HFFc6 (cell line): Measurements from ENCODE around the gene FOXA2. TPM values are rescaled to one million over a fixed set of nuclear protein-coding genes. Genes with fewer than 3 reads are reported as not detected.

Experiments used
- DNase-seq: peaks from one replicate; pipeline ENCODE4 v3.0.0-alpha.2; 2018
- H3K27ac Mint-ChIP-seq: 2 replicates; pipeline ENCODE4 v1.8.0; 2020; ENCODE audit warnings: mild to moderate bottlenecking, mixed read lengths
- H3K27me3 Mint-ChIP-seq: 2 replicates; pipeline ENCODE4 v1.8.0; 2021; ENCODE audit warnings: mild to moderate bottlenecking, moderate library complexity, mixed read lengths; ENCODE audit not compliant: insufficient read depth
- H3K36me3 Mint-ChIP-seq: 2 replicates; pipeline ENCODE4 v1.8.0; 2021; ENCODE audit warnings: low read depth, mixed read lengths
- H3K4me1 Mint-ChIP-seq: 2 replicates; pipeline ENCODE4 v1.8.0; 2020; ENCODE audit warnings: low read depth, mixed read lengths
- H3K4me3 Mint-ChIP-seq: 2 replicates; pipeline ENCODE4 v1.8.0; 2020; ENCODE audit warnings: mild to moderate bottlenecking, moderate library complexity, mixed read lengths
- H3K9me3 Mint-ChIP-seq: 2 replicates; pipeline ENCODE4 v1.8.0; 2020; ENCODE audit warnings: mild to moderate bottlenecking, mixed read lengths
- CTCF ChIP-seq: fragments of 200-600 bp; sonication (generic); IDR thresholded peaks from 2 replicates; pipeline ENCODE4 v1.5.0; 2021; ENCODE audit warnings: antibody characterized with exemption, mild to moderate bottlenecking
- total RNA-seq, 6 experiments: library from RNA; stranded (reverse); fragmentation: NEBNext Ultra II Directional; extraction: Animal tissue kit (Norgen Biotek cat#: 25700); gene quantifications; 2 replicates in 1 of 6; 3 replicates in 5 of 6; pipeline ENCODE4 v1.2.3, GENCODE V29; 2021

The FOXA2 gene
- total RNA-seq, 6 experiments from 2014 or later, result not detected

- no peaks in the 10 kb centered on the region for H3K36me3 Mint-ChIP-seq
- no peak overlapping the region for H3K27ac Mint-ChIP-seq
- no peak for TF ChIP-seq CTCF
- DNase-seq, result no peak
- H3K4me3 Mint-ChIP-seq, result no peak overlapping the region
- H3K27me3 Mint-ChIP-seq, result peaks cover 5% of the 10 kb centered on the region; the same call in 1 of the 2 replicates
- H3K4me1 Mint-ChIP-seq, result no peaks in the 10 kb centered on the region
- H3K9me3 Mint-ChIP-seq, result 0 out of 2 replicates have a peak, but pooled peaks cover 4% of the 10 kb centered on the region
Observed at GRCh38 chr20:22562620-22563019, 21.8 kb downstream of the FOXA2 start.

- TF ChIP-seq CTCF, result no peak
- DNase-seq, result no peak
- Mint-ChIP-seq H3K9me3 (peaks cover 4% of the 10 kb centered on the region; the same call in 1 of the 2 replicates), H3K36me3 (no peaks in the 10 kb centered on the region), H3K4me3 (no peak overlapping the region), H3K27me3 (peaks cover 4% of the 10 kb centered on the region; the same call in 1 of the 2 replicates), H3K4me1 (no peaks in the 10 kb centered on the region), H3K27ac (no peak overlapping the region)
Observed at GRCh38 chr20:22561965-22562577, 22.3 kb downstream of the FOXA2 start.

GRCh38 chr20:22560817-22561216, 23.6 kb downstream of the FOXA2 start:
- Mint-ChIP-seq H3K27me3 (peaks cover 4% of the 10 kb centered on the region; the same call in 1 of the 2 replicates), H3K4me3 (no peak overlapping the region), H3K4me1 (no peaks in the 10 kb centered on the region), H3K9me3 (peaks cover 4% of the 10 kb centered on the region; the same call in 1 of the 2 replicates), H3K36me3 (no peaks in the 10 kb centered on the region), H3K27ac (no peak overlapping the region)
- DNase-seq, result no peak
- no peak for TF ChIP-seq CTCF

GRCh38 chr20:22559711-22560318, 24.6 kb downstream of the FOXA2 start:
- TF ChIP-seq CTCF, result no peak
- Mint-ChIP-seq H3K27me3 (peaks cover 4% of the 10 kb centered on the region; the same call in 1 of the 2 replicates), H3K9me3 (peaks cover 4% of the 10 kb centered on the region; the same call in 1 of the 2 replicates), H3K27ac (no peak overlapping the region), H3K4me3 (no peak overlapping the region), H3K36me3 (no peaks in the 10 kb centered on the region), H3K4me1 (no peaks in the 10 kb centered on the region)
- DNase-seq, result no peak

- H3K9me3 Mint-ChIP-seq, result peaks cover 22% of the 10 kb centered on the region
- no peaks in the 10 kb centered on the region for H3K4me1 Mint-ChIP-seq
- no peak overlapping the region for H3K27ac Mint-ChIP-seq
- H3K27me3 Mint-ChIP-seq, result peaks cover 7% of the 10 kb centered on the region; the same call in 1 of the 2 replicates
- DNase-seq, result no peak
- no peak for TF ChIP-seq CTCF
- H3K4me3 Mint-ChIP-seq, result no peak overlapping the region
- 0 out of 2 replicates have a peak, but pooled peaks cover 3% of the 10 kb centered on the region for H3K36me3 Mint-ChIP-seq
Observed at GRCh38 chr20:22557403-22558276, 26.7 kb downstream of the FOXA2 start.
